GM19463 (cell line): ENCODE results near the gene MACF1.
A peak's percentile ranks its signal among the peaks of the same experiment; 100 is the strongest.
"Not testable (repeated sequence)": the region's sequence is repeated elsewhere in the genome, so short reads cannot be mapped to it uniquely, and the experiment has no call there.

Experiments used
- ATAC-seq: cut with Tn5 transposase; IDR thresholded peaks from one replicate; pipeline ENCODE4 v1.9.1; 2021; ENCODE audit warnings: mild to moderate bottlenecking, moderate library complexity; ENCODE audit not compliant: unreplicated experiment

The MACF1 gene

DNA sequence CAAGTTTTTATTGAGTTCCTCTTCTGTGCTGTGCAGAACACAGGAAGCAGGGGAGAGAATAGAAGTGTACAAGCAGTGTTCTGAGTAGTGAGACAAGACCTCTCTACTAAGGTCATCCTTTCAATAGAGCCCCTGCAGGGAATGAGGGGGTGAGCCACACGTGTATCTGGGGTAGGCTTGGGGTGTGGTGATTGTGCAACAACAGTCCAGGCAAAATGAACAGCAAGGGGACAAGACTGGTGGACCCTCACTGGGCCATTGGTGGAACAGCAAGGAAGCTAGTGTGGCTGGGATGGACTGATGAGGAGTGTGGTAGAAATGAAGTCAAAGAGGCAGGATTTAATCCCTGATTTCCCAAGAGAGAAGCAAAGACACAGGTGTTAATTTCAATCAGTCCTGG lies 278.8 kb downstream of the MACF1 start:
- ATAC-seq = no peak

DNA sequence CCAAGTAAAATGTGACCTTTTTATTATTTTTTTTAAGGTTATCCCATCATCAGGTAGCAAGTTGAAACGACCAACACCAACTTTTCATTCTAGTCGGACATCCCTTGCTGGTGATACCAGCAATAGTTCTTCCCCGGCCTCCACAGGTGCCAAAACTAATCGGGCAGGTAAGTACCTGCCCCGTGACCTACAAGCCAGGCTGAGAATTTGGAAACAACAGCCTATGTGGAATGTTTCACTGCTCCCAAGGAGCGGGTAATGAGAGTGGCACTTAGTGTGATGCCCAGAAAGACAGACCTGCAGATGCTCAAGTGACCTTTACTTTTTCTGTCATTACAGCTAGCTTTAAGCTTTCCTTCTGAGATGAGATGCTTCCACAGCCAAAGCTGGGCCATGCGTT lies 280.1 kb downstream of the MACF1 start:
- no peak for ATAC-seq

DNA sequence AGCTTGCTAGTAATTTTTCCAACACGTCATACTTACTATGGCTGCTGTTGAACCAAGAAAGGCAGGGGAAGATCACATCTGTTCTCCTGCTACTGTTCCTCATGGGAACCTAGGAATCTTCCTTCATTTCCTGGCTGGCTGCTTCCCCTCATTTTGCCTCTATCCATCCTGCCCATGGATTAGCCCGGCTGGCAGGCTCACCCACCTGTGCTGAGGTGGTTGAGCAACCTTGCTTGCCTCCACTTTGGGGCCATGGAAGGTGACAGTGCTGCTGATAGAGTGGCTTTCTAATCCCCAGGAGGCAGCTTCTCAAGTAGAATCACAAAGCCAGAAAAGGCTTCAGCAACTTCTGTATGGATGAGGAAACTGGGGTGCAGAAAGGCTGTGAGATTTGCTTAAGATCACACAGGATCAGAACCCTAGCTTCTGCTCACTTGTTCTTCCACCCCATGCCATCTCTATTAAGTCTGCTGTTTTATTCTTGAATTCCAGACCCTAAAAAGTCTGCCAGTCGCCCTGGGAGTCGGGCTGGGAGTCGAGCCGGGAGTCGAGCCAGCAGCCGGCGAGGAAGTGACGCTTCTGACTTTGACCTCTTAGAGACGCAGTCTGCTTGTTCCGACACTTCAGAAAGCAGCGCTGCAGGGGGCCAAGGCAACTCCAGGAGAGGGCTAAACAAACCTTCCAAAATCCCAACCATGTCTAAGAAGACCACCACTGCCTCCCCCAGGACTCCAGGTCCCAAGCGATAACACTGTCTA lies 280.7 kb downstream of the MACF1 start:
- ATAC-seq = no peak

DNA sequence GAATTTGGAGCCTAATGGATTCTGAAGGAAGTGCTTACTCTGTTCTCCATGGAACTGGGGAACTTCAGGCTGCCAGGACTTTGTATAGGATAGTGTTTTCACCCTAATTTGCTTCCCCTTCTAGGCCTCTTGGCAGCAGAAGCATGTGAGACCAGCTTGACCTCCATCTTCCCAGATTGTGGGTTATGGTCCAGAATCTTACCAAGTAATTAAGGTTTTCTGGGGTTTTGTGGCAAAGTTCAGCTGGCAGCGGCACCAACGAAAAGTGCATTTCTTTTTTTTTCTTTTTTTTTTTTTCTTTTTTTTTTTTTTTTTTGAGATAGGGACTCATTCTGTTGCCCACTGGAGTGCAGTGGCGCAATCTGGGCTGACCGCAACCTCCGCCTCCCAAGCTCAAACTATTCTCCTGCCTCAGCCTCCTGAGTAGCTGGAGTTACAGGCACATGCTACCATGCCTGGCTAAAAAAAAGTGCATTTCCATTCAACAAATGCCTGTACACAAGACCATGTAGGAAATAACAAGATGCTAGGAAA lies 283.6 kb downstream of the MACF1 start:
- no peak for ATAC-seq

DNA sequence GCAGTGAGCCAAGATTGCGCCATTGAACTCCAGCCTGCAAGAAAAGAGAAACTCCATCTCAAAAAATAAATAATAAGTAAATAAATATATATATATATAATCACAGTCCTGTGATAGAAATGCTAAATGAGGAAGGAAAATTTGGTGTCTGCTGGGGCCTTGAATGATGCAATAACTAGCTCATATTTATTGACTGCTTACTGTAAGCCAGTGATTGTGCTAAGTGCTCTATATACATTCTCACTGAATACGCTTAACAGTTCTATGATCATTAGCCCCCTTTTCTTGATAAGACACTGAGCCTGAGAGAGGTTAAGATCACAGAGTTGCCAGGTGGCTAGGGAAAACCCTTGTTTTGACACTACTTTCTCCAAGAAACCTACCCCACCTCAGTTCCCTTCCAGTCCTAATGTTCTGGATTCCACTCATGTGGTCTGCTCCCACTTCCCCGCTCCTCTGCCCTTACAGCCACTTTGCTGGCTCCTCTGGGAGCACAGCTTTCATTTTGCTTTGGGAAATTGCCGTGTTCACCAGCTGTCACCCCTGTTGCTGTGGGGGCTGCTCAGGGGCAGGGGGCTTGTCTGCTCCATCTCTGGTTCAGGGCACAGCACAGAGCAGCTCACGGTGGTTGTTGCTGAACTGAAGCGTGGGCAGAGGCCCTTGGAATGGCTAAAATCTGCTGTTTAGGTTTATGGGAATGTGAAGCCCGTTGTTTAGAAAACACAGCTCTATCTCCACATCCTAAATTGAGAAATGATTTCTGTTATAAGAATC lies 284.5 kb downstream of the MACF1 start:
- ATAC-seq = no peak

DNA sequence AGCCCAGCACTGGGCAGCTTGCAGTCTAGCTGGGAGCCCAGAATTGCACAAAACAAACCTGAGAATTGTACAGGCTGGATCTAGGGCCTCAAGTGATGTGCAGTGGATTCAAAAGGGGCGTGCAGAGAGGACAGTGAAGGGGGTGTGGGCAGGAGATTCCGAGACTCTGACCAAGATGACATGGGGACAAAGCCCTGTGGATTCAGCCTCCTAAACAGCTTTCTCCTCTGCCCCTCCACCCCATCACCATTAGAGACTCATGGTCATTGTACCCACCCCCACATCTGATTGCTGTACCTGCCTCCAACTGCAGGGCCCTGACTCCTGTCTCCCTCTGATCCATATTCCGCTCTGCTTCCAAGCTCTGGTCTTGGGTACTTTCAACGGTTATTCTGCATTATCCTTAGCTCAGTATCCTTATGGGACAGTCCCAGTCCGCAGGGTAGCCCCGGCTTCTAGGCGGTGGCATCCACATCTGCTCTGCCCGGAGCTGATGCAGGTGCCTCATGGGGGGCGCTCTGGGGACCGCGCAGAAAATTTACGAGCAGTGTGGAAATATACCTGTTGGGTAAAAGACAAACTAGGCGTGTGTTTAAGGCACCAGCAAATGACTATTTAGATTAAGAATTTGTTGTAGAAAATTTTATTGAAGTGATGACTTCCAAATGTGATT lies 285.2 kb downstream of the MACF1 start:
- ATAC-seq = no peak

DNA sequence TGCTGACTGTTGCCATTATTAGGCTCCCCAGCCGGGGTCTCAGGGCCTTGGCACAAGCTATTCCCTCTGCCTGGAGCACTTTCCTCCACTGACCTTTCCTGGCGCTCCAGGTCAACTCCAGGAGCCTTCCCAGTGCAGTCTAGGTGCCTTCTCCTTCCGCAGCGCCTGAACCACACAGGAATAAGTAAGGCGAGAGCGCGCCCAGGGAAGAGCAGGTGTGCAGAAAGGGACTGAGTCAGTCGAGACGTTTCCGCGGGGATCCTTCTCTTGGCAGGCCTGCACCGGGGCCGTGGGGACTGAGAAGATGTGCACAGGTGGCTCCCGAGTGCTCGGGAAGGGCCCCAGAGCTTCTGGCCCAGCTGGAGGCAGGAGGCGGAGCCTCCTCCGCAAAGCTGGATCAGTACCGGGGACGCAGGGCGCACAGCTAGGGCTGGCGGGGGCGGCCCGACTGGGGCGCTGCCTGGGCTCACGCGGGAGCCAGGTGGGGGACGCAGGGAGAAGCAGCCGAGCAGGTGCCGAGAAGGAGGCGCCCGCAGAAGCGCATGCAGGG lies 286.2 kb downstream of the MACF1 start:
- ATAC-seq = peak; percentile 38

DNA sequence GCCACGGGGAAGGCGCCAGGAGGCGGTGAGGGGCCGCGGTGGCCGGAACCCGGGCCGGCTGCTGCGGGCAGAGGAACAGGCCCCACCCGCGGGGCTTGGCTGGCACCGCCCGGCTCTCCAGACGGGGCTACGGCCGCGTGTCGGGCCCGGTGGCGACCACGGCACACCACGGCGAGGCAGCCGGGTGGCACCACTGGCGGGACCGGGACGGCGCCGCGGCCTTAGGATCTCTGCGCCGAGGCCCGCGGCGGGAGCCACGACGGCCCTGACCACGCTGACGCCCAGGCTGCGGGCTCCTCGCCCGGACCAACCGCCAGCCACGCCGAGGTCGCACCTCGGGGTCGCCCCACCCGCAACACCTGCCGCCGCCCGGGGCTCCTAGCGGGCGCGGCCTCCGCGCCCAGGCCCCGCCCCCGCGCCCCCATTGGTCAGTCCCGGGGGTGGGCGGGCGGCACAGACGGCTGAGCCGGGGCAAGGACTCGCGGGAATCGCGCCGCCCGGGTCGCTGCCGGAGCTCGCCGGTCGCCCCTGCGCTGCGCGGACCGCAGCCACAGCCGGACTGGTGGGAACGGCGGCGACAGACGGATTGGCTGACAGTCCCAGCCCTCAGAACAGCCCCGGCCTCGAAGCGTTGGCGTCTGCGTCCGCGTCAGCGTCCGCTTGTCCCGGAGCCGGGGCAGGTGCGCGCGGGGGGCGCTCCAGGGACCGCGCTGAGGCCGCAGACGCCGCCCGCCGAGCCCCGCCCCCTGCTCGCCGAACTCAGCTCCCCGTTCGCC lies 286.8 kb downstream of the MACF1 start, which contains the start of gene BMP8A:
Gene BMP8A (plus strand): TSS at position 491 of the 776 bp plus-strand sequence. CDS start 356 bp downstream, outside the sequence.
- ATAC-seq = peak; percentile 82

DNA sequence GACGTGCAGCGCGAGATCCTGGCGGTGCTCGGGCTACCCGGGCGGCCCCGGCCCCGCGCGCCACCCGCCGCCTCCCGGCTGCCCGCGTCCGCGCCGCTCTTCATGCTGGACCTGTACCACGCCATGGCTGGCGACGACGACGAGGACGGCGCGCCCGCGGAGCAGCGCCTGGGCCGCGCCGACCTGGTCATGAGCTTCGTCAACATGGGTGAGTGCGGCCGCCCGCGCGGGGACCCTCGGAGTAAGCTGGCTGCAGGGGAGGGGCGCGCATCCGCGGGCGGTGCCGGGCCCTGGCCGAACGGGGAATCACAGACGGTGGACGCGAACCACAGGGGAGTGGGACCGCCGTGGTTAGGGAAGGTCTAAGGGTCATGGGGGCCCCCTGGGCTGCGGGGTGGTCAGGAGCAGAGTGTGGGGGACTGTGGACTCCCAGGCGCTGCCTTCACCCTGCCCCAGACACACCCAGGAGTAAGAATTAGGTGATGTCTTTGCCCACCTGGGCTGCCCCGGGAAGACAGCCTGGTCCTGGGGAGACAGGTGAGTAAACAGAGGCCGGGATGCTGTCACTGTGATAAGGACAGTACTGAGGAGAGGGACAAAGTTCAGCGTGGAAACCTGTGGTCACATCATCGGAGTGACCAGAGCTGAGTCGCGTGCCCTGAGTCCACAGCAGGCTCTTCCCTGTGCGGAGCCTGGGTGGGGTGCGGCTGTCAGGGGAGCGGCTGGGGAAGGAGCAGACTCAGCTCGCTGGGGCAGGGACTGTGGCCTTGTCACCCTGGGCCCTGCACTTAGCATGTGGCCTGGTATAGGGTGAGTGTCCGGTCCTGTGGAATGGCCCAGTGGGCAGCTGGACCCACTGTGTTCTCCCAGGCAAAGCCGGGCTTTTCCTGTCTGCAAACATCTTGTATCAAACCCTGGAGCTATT lies 287.9 kb downstream of the MACF1 start:
- not testable (repeated sequence) for ATAC-seq

DNA sequence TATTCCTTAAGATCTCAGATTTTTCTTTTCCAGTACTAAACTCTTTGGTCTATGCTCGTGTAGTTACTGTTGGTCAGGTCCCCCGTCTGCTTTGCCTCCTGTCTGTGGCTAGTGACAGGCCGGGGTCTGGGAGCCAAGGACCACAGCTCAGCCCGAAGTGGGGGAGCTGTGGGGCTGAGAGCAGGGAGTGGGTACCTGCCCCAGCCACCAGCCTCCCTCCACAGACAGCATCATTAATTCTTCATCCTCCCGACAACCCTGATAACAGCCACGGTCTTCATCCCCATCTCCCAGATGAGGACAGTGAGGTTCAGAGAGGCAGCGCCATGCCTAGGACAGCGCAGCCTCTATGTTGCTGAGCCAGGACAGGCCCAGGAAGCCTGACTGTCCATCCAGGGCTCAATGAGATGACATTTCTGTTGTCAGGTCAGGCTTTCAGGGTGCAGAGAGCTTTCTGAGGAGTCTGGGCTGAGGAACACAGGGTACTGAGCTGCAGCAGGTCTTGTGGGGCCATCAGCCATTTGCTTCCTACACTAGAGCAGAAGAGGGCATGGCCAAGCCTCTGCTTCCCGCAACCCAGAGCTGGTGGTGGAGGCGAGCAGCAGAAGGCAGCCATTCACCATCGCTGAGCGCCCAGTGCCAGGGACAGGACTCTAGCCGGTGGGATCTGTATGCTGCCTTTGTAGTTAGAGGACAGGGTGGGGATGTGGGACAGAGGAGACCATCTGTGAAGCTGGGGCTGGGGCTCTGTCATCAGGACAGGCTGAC lies 288.7 kb downstream of the MACF1 start:
- ATAC-seq = not testable (repeated sequence)

DNA sequence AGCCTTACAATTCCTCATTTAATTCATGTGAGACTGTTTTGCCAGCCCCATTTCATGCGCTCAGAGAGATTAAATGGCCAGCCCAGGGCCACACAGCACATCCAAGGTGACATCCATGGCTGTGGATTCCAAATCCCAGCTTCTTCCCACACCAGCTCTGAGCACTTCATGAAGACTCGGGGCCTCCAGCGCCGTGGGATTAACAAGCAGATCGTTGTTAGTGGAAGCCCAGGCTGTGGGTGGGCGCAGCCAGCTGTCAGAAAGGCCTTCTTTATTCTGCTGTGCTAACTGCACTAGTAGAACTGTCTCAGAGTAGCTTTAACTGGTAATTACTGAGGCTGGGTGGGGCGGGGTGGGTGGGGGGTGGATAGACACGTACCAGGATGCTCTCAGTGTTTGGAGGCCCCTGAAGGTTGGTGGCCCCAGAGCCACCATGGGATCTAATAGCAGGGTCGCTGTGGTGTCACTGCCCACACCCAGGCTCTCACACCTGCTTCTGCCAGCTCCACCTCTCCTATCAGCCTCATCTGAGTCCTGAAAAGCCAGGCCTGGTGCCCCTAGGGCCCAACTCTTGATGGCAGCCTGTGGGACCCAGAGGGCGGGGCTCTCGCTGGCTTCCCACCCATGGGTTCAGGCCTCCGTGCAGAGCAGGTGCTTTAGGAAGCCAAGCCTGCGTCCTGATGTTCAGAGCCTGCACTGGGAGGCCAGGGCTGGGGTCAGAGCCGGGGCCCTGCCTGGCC lies 290.3 kb downstream of the MACF1 start:
- ATAC-seq = no peak

DNA sequence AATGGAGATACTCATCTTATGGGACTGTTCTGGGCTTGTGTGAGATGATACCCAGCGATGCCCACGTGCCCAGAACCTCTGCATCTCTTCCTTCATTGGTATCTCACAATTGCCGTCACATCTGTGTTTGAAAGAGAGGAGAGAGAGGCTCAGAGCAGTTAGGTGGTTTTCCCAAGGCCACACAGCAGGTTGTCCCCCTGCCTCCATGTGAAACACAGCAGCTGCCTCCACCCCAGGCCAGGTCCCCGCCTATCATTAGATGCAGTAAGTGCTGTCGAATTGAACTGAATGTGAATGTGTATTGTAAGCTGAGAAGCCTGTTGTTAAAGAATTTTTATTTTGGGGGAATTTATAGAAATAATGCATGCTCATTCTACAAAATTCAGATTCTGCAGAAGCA lies 292.0 kb downstream of the MACF1 start:
- ATAC-seq = not testable (repeated sequence)

DNA sequence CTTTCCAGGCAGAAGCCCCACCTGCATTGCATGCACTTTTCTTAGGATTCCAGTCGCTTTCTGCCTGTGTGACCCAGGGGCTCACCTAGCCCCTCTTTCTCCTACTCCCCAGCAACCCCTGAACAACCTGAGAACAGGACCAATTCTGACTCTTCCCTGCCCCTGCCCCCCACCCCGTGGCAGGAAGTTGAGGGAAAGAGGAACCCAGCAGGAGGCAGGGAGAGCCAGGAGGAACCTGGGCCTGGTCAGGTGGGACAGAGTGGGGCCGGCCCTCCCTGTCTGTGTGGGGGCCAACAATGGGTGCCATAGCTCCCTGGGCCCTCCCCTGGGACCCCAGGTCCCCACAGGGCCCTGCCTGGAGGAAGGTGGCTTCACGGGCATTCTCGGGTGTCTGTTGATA lies 293.1 kb downstream of the MACF1 start:
- ATAC-seq = no peak

DNA sequence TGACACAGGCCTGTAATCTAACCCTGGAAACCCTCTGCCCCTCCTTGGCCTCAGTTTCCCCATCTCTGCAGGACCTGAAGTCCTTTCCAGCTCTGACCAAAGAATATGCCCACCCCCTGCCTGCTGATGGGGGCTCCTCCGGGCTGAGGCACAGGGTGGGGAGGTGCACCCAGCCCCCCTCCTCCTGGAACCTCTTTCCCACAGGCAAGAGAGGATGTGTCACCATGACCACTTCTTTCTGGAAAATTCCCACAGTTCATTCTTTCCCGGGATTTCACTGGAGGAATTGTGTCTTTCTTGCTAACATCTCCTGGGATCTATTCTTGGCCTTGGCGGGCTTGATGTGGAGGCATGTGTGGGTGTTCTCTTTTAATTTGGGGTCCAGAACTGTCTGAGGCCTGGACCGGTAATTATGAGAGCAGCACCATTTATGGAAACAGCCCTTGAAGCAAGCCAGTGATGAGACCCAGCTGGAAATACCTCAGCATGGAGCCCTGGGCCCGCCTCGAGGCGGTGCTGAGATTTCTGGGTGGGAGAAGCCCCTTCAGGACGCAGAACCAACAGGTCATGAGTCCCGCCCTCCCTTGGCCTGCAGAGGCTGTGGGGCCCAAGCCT lies 293.7 kb downstream of the MACF1 start:
- not testable (repeated sequence) for ATAC-seq

DNA sequence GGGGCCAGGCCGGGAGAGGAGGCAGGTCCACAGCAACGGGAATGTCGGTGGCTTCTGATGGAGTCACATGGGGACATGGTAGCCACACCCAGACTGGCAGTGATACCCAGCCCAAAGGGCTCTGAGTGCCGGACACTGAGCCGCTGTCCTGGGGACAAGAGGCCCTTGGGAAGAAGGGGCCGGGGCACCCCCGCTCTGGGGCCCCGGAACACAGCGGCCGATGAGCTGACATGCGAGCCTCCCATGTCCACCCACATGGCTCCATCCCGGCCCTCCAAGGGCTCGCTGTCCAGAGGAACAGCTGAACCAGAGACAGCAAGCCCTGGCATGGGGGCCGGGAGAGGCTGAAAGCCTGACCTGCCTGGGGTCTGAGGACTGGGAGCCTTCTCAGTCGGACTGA lies 294.3 kb downstream of the MACF1 start:
- not testable (repeated sequence) for ATAC-seq

DNA sequence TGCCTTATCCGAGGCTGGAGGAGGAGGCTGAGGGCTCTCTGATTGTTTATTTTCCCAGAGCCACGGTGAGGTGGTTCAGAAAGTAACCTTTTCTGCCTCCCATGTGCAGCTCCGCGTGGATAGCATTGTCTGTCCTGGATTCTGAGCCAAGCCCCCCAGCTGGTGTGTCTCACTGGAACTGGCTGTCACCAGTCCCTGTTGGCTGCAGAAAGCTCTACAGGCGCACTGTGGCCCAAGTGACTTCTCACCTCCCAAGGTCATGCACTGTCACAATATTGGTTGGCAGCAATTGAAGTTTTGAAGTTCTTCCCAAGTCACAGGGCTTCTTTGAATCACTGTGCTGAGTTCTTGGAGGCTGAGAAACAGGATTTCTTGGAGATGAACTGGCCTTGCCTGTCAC lies 295.2 kb downstream of the MACF1 start:
- no peak for ATAC-seq

DNA sequence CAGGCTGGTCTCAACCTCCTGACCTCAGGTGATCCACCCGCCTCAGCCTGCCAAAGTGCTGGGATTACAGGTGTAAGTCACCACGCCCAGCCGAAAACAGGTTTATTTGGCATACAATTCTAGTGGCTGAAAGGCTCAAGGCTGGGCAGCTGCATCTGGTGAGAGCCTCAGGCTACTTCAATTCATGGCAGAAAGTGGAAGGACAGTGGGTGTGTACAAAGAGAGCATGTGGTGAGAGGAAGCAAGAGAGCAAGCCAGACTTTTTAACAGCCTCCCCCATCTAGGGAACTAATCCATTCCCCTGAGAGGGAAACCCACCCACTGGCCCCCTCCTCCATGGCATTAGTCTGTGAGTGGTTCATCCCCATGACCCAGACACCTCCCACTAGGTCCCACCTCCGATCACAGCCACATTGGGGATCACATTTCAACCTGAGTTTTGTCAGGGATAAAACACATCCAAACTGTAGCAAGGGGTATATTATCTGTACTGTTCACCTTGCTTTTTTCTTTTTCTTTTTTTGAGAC lies 296.4 kb downstream of the MACF1 start:
- no peak for ATAC-seq
